ENCODE results near the gene LIX1L.

GRCh38 chr1:145942405-145942804 lies 15.4 kb downstream of the LIX1L start:
- TF ChIP-seq CTCF (conservative IDR thresholded peaks at IDR 0.05 in 1 of 2, IDR thresholded peaks at IDR 0.05 in 1 of 2; ENCODE audit: low read depth in 1 of 2, low read length in 2 of 2) (no peak), EZH2 (IDR thresholded peaks at IDR 0.05; ENCODE audit: low read length, missing control alignments) (no peak)
